WI38 (cell line): Measurements from ENCODE around the gene CDKAL1.
"Not testable (repeated sequence)": the region's sequence is repeated elsewhere in the genome, so short reads cannot be mapped to it uniquely, and the experiment has no call there.

ENCODE experiments used
- H3K4me3 ChIP-seq: 2 replicates; pipeline ENCODE4 v1.5.1; 2011; ENCODE audit warnings: low read depth, mild to moderate bottlenecking, control low read depth, low read length
- TF ChIP-seq, protein P1 (sequence below): IDR thresholded peaks from 2 replicates; pipeline ENCODE4 v1.5.1; 2012; ENCODE audit warnings: low read depth, mild to moderate bottlenecking, control low read depth, low read length

The CDKAL1 gene

DNA sequence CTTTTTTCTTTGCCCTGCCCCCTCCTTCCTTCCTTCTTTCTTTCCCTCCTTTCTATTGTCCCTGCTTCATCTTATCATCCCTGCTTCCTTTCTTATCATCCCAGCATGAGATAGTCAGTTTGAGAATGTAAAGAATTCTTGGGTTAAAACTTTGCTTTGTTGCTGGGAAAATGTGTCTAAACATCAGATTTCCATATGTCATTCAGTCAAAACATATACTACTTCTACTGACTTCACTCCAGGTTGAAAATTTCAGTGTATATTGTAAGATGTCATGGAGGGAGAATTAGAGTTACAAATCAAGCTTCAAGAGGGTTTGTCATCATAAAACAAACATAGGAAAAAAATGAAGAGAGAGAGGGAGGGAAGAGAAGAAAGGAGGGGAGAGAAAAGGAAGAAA is 700.9 kb downstream of the CDKAL1 start:
- TF ChIP-seq, protein P1, sequence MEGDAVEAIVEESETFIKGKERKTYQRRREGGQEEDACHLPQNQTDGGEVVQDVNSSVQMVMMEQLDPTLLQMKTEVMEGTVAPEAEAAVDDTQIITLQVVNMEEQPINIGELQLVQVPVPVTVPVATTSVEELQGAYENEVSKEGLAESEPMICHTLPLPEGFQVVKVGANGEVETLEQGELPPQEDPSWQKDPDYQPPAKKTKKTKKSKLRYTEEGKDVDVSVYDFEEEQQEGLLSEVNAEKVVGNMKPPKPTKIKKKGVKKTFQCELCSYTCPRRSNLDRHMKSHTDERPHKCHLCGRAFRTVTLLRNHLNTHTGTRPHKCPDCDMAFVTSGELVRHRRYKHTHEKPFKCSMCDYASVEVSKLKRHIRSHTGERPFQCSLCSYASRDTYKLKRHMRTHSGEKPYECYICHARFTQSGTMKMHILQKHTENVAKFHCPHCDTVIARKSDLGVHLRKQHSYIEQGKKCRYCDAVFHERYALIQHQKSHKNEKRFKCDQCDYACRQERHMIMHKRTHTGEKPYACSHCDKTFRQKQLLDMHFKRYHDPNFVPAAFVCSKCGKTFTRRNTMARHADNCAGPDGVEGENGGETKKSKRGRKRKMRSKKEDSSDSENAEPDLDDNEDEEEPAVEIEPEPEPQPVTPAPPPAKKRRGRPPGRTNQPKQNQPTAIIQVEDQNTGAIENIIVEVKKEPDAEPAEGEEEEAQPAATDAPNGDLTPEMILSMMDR, result no peak
- no peak overlapping the region for H3K4me3 ChIP-seq

DNA sequence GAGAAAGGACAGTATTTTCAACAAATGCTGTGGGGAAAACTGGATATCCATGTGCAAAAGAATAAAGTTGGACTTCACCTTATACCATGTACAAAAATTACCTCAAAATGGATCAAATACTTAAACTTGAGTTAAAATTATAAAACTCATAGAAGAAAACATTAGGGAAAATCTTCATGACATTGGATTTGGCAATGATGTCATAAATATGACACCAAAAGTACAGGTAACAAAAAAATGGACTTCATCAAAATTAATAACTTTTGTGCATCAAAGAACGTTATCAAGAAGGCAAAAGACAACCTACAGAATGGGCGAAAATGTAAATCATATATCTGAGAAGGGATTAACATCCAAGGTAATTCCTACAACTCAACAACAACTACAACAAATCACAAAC is 704.0 kb downstream of the CDKAL1 start:
- no peak overlapping the region for H3K4me3 ChIP-seq
- TF ChIP-seq, protein P1, result no peak

DNA sequence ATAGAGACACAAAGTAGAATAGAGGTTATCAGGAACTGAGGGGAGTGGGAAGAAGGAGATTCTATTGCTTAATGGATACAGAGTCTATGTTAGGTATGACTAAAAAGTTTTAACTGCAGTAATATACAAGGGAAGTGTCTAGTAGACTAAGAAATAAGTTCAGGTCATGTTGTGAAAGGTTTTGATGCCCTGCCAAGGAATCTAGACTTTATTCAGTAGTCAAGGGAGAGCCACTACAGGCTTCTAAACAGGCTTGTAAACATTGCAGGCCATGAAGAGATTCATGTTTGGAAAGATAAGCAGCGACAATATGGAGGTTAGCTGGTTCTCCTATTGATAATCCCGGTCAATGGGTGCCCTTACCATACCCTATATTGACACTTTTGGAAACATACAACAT is 706.5 kb downstream of the CDKAL1 start:
- H3K4me3 ChIP-seq, result no peak overlapping the region
- TF ChIP-seq, protein P1, result no peak

DNA sequence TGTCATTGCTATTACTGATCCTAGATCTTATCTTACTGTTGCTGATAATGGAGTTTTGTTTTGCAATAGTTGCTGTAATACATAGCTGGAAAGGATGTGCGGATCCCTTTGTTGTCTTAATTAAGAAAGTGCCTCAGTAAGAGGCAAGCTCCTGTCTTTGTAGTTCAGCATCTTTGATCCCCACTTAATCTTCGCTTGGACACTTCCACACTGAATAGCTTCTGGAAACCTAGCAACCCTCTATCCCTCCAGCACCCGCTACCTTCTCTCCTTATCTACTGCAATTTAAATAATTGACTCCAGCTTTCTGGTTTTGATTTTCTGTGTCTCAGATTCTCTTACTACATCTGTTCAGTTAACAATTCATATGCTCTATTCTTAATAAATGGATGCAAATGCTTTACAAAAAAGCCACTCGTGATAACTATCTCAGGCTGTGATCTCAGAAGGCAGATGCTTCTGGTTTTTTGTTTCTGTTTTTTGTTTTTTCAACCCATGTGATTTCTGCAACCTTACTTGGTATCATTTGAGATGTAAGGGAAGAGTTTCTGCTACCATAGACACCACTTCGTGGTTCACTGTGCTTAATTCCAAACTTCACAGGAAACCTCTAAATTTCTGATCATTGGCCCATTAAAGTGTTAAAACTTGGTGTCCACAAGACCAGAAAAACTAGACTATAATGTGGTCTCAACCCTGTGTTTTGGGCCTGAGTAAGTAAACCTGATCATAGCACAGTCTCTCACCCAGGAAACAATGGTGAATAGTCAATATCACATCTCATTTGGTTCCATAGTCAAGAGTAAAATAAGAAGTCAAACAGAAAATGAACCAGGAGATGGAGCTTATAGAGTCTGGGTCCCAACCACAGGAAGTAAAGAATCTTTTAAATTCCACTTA is 707.2 kb downstream of the CDKAL1 start:
- H3K4me3 ChIP-seq, result no peak overlapping the region
- TF ChIP-seq, protein P1, result no peak

DNA sequence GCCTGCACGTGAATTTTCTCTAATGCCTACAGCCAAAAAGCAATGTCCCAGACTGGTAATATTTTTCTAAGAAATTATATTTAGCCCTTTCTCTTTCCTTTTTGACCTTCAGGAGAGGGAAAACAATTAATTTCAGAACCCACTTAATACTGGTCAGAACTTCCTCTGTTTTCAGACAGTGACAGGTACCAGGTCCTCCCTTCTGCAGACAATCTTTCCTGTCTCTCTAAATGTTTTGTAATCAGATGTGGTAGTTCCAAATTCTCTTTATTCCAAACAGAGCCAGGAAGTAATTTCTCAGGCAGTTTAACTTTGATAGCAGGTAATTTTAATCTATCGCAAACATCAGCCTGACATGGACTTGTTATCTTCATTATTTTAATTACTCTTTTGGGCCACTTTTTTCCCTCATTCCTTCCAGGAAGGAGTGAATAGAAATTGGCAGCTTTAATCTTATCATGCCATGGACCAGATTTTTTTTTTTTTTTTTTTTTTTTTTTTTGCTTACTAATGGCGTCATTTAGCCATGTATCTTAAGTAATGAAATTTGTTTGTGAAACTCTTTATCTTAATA is 710.7 kb downstream of the CDKAL1 start:
- H3K4me3 ChIP-seq, result no peak overlapping the region
- TF ChIP-seq, protein P1, result no peak

DNA sequence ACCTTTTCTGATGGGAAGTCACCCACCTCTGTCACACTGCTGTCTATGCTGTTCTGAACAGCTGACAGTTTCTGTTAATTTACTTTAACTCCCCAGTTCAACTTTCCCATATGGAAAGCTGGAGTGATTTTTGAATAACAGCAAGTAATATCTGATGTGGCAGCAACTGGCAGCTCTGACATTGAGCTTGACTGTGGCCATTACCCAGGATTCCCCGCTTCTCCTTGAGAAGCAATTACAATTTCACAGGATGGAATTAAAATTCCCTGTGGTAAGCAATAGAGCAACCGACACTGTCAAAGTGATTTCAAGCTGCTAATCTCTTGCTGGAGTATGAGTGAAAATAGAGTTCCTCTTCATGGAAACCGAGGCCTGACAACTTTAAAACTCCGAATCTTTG is 711.2 kb downstream of the CDKAL1 start:
- TF ChIP-seq, protein P1, result no peak
- H3K4me3 ChIP-seq, result no peak overlapping the region

DNA sequence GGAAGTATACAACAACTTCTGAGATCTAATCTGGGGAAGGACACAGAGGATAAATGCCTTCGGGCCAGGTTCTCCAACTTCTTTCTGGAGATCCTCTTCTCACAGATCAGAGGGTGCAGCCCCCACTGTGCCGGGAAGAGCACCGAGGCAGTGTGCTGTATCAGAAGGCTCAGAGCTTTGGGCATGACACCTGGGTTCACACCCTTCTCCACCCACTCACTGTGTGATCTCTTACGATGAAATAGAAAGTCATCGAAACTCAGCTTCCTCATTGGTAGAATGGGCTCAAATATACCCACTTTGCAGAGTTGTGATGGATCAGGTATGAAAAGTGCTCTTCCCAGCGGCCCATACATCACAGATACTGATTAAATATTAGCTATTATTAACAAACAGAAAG is 711.8 kb downstream of the CDKAL1 start:
- no peak overlapping the region for H3K4me3 ChIP-seq
- TF ChIP-seq, protein P1, result no peak

DNA sequence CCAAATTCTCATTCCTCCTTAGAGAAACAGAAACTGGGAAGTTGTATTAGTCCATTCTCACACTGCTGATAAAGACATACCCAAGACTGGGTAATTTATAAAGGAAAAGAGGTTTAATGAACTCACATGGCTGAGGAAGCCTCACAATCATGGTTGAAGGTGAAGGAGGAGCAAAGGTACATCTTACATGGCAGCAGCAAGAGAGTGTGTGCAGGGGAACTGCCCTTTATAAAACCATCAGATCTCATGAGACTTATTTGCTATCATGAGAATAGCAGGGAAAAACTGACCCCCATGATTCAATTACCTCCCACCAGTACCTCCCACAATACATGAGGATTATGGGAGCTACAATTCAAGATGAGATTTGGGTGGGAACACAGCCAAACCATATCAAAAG is 720.2 kb downstream of the CDKAL1 start:
- H3K4me3 ChIP-seq, result not testable (repeated sequence)
